Small intestine (tissue), 7 donors: ENCODE results near the gene NBDY. TPM values are rescaled to one million over a fixed set of nuclear protein-coding genes. Genes with fewer than 3 reads are reported as not detected.

Experiments
- DNase-seq, 2 donors: peaks; one replicate each; pipeline versions ENCODE4 v3.0.0 to v3.0.0-alpha.2; 2013
- FAIRE-seq: peaks from 2 replicates; lab custom pipeline; 2012; peaks lifted over from hg19 to GRCh38; lab: Jason Lieb, UNC
- H3K27ac ChIP-seq, 3 donors: one replicate each; pipeline ENCODE4 v1.5.1; 2013; ENCODE audit warnings: low read length in 2 of 3, mild to moderate bottlenecking in 2 of 3, control low read depth in 1 of 3, inconsistent platforms in 1 of 3, low read depth in 1 of 3, moderate library complexity in 1 of 3
- H3K27me3 ChIP-seq, 3 donors: one replicate each; pipeline ENCODE4 v1.6.1; 2013; ENCODE audit warnings: low read length in 3 of 3, inconsistent platforms in 1 of 3; ENCODE audit not compliant: control insufficient read depth in 3 of 3, insufficient read depth in 3 of 3
- H3K36me3 ChIP-seq, 3 donors: one replicate each; pipeline ENCODE4 v1.6.1; 2013; ENCODE audit warnings: low read length in 3 of 3, inconsistent platforms in 1 of 3, low read depth in 1 of 3, mild to moderate bottlenecking in 1 of 3, moderate library complexity in 1 of 3; ENCODE audit not compliant: control insufficient read depth in 3 of 3, insufficient read depth in 2 of 3
- H3K4me1 ChIP-seq, 3 donors: one replicate each; pipeline ENCODE4 v1.6.1; 2013; ENCODE audit warnings: low read length in 2 of 3, inconsistent platforms in 1 of 3, low read depth in 1 of 3, mild to moderate bottlenecking in 1 of 3, moderate library complexity in 1 of 3; ENCODE audit not compliant: control insufficient read depth in 3 of 3, insufficient read depth in 2 of 3
- H3K4me3 ChIP-seq, 3 donors: one replicate each; pipeline ENCODE4 v1.5.1; 2013; ENCODE audit warnings: low read length in 3 of 3, control low read depth in 1 of 3, inconsistent platforms in 1 of 3, low read depth in 1 of 3, mild to moderate bottlenecking in 1 of 3, moderate library complexity in 1 of 3
- H3K9me3 ChIP-seq, 2 donors: one replicate each; pipeline ENCODE4 v1.6.1; 2013; ENCODE audit warnings: low read depth in 1 of 2, low read length in 1 of 2; ENCODE audit not compliant: control insufficient read depth in 2 of 2, insufficient read depth in 1 of 2
- WGBS, 3 donors: extraction: QIAGEN DNeasy Blood & Tissue Kit; methylation state at CpG; one replicate each; pipeline ENCODE4 v1.1.7; 2013; 5-methylcytosine and 5-hydroxymethylcytosine counted together
- polyA plus RNA-seq, 4 donors: library from polyadenylated mRNA; stranded (reverse) in 3 of 4; unstranded in 1 of 4; fragments of 200-250 nt in 3 of 4; fragments of 120-200 nt in 1 of 4; gene quantifications; one replicate each; pipeline versions ENCODE4 v1.2.1 to v1.2.3, GENCODE V29; 2013
- donor health status: healthy with polysubstance abuse.
- donor health status: control.
- donor health status: control.
- donor health status: Bipolar disorder and iron deficiency.
- donor health status: healthy.

Gene NBDY
- polyA plus RNA-seq, 4 donors: 11.9 to 39.6 (median 20.9) TPM

- no peak for FAIRE-seq
- DNase-seq: no peak
- 83 to 89% (median 86%) methylated on average over 9 of the region's 9 CpGs for WGBS, 3 donors
- Histone ChIP-seq H3K27ac (no peak overlapping the region), H3K9me3 (no peaks in the 10 kb centered on the region), H3K4me1 (no peaks in the 10 kb centered on the region), H3K27me3 (no peaks in the 10 kb centered on the region), H3K4me3 (no peak overlapping the region), H3K36me3 (peaks cover 0 to 23% (median 0%) of the 10 kb centered on the region in 3 donors)
Measured at GRCh38 chrX:56786889-56787733, 58.1 kb downstream of the NBDY start.

DNA sequence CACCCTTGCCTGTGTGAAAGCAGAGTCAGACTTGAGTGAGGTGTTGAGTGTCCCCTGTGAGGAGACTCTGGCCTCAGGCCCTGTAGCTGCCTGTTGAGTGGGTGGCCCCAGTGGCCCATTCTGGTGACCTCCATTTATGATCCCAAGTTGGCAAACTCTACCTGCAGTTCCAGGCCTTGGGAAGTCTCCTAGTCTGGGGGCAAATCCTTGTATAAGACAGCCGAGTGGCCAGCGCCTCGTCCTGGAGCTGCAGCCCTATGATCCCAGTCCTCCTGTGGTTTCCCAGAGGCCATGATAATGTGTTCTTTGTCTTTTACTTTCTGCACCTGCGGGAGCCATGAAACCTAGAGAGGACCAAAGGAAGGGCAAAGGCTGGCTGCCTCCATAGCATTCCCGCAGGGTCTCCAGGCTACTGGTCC lies 58.7 kb downstream of the NBDY start:
- H3K27me3 ChIP-seq: no peaks in the 10 kb centered on the region
- FAIRE-seq (no peak), DNase-seq (no peak)
- no peaks in the 10 kb centered on the region for H3K9me3 ChIP-seq
- peaks cover 0 to 23% (median 0%) of the 10 kb centered on the region in 3 donors for H3K36me3 ChIP-seq
- 86 to 95% (median 94%) methylated on average over 5 of the region's 5 CpGs for WGBS, 3 donors
- H3K4me1 ChIP-seq: no peaks in the 10 kb centered on the region
- no peak overlapping the region for H3K27ac ChIP-seq
- H3K4me3 ChIP-seq: no peak overlapping the region

- no peak overlapping the region for H3K27ac ChIP-seq
- H3K36me3 ChIP-seq: peaks cover 0 to 21% (median 0%) of the 10 kb centered on the region in 3 donors
- H3K9me3 ChIP-seq: no peaks in the 10 kb centered on the region
- DNase-seq (no peak), FAIRE-seq (no peak)
- no peaks in the 10 kb centered on the region for H3K4me1 ChIP-seq
- H3K27me3 ChIP-seq: no peaks in the 10 kb centered on the region
- H3K4me3 ChIP-seq: no peak overlapping the region
- WGBS, 3 donors: 58 to 100% (median 59%) methylated on average over 1 to 3 of the region's 3 CpGs
Measured at GRCh38 chrX:56788229-56788628, 59.2 kb downstream of the NBDY start.

DNA sequence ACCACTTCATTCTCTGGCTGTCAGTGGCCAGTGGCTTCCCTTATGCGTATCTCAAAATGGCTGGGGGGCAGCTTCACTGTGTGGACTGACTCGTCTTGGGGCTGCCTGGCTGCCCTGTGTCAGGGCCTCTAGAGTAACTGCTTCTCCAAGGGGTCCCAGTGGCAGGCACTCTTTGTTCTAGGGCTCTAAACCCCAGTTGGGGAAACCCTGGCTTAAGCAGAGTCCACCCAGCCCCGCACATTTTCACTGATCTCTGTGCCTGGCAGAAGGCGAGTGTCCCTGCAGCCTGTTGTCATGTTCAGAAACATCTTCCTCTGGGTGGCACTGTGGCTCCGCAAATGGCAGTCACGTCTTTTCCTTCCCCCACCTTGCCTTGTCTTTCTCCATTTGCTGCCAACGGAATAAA lies 59.7 kb downstream of the NBDY start:
- Histone ChIP-seq H3K36me3 (peaks cover 0 to 22% (median 0%) of the 10 kb centered on the region in 3 donors), H3K27me3 (no peaks in the 10 kb centered on the region), H3K9me3 (no peaks in the 10 kb centered on the region), H3K4me1 (no peaks in the 10 kb centered on the region), H3K27ac (no peak overlapping the region), H3K4me3 (no peak overlapping the region)
- WGBS, 3 donors: 67 to 94% (median 76%) methylated on average over 7 of the region's 7 CpGs
- FAIRE-seq (no peak), DNase-seq (no peak)

DNA sequence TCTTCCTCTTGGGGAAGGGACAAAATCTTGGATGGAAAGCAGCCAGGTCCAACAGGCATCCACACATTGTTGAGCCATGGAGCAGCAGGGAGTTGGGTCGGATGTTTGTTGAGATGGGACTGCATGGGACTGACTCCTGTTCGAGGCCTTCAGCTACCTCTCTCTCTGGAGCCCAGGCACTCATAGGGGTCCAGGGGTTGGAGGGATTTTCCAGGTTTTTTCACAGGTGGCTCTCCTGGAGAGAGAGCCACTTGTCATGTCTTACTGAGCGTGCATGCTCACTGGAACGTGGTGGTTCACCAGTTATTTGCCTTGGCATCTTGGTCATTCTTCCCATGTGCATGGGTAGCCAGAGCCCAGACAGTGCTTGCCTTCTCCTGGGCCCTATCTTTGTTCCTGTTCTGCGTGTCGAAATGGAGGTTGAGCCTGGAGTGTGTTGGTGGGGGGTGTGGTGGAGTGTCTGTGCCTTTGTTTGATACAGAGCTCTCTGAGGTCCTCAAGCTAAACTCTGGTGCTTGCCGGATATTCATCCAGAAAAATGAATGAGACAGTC lies 60.6 kb downstream of the NBDY start:
- Histone ChIP-seq H3K9me3 (no peaks in the 10 kb centered on the region), H3K27me3 (no peaks in the 10 kb centered on the region), H3K36me3 (peaks cover 0 to 19% (median 0%) of the 10 kb centered on the region in 3 donors), H3K4me1 (no peaks in the 10 kb centered on the region), H3K27ac (no peak overlapping the region), H3K4me3 (no peak overlapping the region)
- no peak for FAIRE-seq
- WGBS, 3 donors: 80 to 88% (median 84%) methylated on average over 7 of the region's 7 CpGs
- DNase-seq: no peak

DNA sequence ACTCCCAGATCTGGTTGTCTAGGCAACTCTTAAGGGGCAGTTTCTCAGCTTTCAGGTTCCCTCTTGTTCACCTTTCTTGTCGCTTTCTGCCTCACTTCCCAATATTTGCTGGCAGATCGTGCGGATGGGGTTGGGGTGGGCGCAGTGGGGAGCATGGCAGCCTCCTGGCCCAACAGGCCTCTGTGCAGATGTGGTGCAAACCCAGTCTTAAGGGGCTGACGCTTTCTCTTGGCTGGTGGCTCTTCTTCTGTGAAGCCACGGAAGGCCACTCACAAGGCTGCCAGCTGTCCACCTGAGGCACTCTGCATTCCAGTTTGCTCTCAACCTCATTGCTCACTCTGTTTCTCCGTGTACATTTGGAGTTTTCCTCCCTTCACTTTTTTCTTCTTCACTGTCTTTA lies 61.7 kb downstream of the NBDY start:
- H3K36me3 ChIP-seq: peaks cover 0 to 19% (median 0%) of the 10 kb centered on the region in 3 donors
- H3K27me3 ChIP-seq: no peaks in the 10 kb centered on the region
- H3K27ac ChIP-seq: no peak overlapping the region
- DNase-seq: no peak
- H3K9me3 ChIP-seq: no peaks in the 10 kb centered on the region
- no peaks in the 10 kb centered on the region for H3K4me1 ChIP-seq
- no peak overlapping the region for H3K4me3 ChIP-seq
- 93 to 96% (median 93%) methylated on average over 7 of the region's 7 CpGs for WGBS, 3 donors
- no peak for FAIRE-seq

GRCh38 chrX:56791456-56791855 lies 62.4 kb downstream of the NBDY start:
- Histone ChIP-seq H3K9me3 (no peaks in the 10 kb centered on the region), H3K27me3 (no peaks in the 10 kb centered on the region), H3K36me3 (peaks cover 0 to 19% (median 0%) of the 10 kb centered on the region in 3 donors), H3K4me1 (no peaks in the 10 kb centered on the region), H3K27ac (no peak overlapping the region), H3K4me3 (no peak overlapping the region)
- DNase-seq: no peak
- FAIRE-seq: no peak
- WGBS, 3 donors: 67 to 79% (median 78%) methylated on average over 3 of the region's 3 CpGs

- Histone ChIP-seq H3K27me3 (no peaks in the 10 kb centered on the region), H3K4me1 (no peaks in the 10 kb centered on the region), H3K36me3 (peaks cover 0 to 18% (median 0%) of the 10 kb centered on the region in 3 donors), H3K9me3 (no peaks in the 10 kb centered on the region), H3K27ac (no peak overlapping the region), H3K4me3 (no peak overlapping the region)
- FAIRE-seq (no peak), DNase-seq (no peak)
- WGBS, 3 donors: 81 to 84% (median 82%) methylated on average over 8 of the region's 8 CpGs
Measured at GRCh38 chrX:56792270-56793111, 63.4 kb downstream of the NBDY start.
